Right kidney (tissue), 9 donors: ENCODE data around the gene SLC46A1.
"Not testable (repeated sequence)": the region's sequence is repeated elsewhere in the genome, so short reads cannot be mapped to it uniquely, and the experiment has no call there.

ENCODE experiments used
- DNase-seq: peaks from one replicate; pipeline ENCODE4 v3.0.0-alpha.2; 2016
- long read RNA-seq, 8 donors: transcript quantifications; one replicate each; lab custom pipeline, GENCODE V29; 2026

SLC46A1 gene
- long read RNA-seq, donor 1, full-length matches to known transcripts = 12 of 12 reads
- long read RNA-seq, donor 1, partial matches to known transcripts = 0 of 12 reads
- long read RNA-seq, donor 1, other reads (novel, unspliced or antisense) = 0 of 12 reads
- long read RNA-seq, donor 2, full-length matches to known transcripts = 4 of 4 reads
- long read RNA-seq, donor 2, partial matches to known transcripts = 0 of 4 reads
- long read RNA-seq, donor 2, other reads (novel, unspliced or antisense) = 0 of 4 reads
- long read RNA-seq, donor 3, full-length matches to known transcripts = 11 of 11 reads
- long read RNA-seq, donor 3, partial matches to known transcripts = 0 of 11 reads
- long read RNA-seq, donor 3, other reads (novel, unspliced or antisense) = 0 of 11 reads
- long read RNA-seq, donor 4, full-length matches to known transcripts = 18 of 18 reads
- long read RNA-seq, donor 4, partial matches to known transcripts = 0 of 18 reads
- long read RNA-seq, donor 4, other reads (novel, unspliced or antisense) = 0 of 18 reads
- long read RNA-seq, donor 5, transcript SLC46A1-209 (1 exons, 528 nt) = major isoform, 7 of 7 reads
- long read RNA-seq, donor 5, partial matches to known transcripts = 0 of 7 reads
- long read RNA-seq, donor 5, other reads (novel, unspliced or antisense) = 0 of 7 reads
- long read RNA-seq, donor 6, full-length matches to known transcripts = 8 of 8 reads
- long read RNA-seq, donor 6, partial matches to known transcripts = 0 of 8 reads
- long read RNA-seq, donor 6, other reads (novel, unspliced or antisense) = 0 of 8 reads
- long read RNA-seq, donor 7 = 0 reads
- long read RNA-seq, donor 8, full-length matches to known transcripts = 13 of 13 reads
- long read RNA-seq, donor 8, partial matches to known transcripts = 0 of 13 reads
- long read RNA-seq, donor 8, other reads (novel, unspliced or antisense) = 0 of 13 reads

DNA sequence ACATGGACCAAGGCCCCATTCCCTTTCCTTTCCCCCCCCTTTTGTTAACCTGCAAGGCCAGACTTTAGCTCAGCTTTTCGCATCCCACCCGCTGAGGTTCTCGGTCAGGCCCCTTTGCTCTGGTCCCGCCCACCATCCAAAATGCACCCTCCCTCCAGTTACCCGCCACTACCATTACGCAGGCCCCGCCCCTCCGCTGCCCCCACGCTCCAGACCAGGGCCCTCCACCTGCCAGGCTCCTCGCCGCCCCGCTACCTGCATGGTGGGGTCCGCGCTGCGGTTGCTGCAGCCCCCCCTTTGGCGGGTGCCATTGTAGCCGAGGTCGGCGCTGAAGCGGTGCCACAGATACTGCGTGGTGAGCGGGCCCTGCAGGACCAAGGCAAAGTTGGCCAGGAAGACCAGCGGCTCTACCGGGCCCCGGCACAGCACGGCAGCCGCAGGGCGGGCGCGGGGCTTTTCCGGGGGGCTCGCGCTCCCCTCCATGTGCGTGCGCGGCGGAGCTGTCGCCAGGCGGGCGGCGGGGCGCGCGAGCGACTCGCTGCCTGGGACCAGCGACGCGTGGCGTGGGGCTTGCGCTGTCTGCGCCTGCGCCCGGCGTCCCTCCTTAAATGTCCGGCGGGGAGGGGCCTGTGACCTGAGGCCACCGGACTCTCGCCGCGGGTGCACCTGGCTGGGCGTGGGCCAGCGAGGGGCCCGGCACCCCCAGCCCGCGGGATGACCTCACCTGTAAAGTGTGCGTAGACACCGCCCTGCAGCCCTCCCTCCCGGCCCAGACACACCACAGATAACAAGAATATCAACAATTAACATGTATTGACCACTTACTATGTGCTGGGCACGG is at the start of gene SLC46A1:
Gene SLC46A1 (minus strand): TSS at position 581 of the 841 bp plus-strand sequence. CDS start 98 bp downstream, at position 483.
- peak; percentile 82 for DNase-seq

GRCh38 chr17:28449859-28450258 is 43.8 kb upstream of the SLC46A1 start:
- no peak for DNase-seq

DNA sequence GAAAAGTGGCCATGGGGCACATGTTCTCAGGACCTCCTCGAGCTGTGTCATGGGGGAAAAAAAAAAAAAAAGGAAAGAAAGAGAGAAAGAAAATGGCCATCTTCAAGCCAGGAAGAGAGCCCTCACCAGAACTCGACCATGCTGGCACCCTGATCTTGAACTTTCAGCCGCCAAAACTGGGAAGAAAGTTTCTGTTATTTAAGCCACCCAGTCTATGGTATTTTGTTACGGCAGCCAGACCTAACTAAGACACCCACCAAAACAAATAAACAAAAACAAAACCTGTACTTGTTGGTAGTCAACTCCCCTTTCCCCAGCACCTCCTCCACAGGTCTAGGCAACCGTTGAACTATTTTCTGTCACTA is 41.4 kb upstream of the SLC46A1 start:
- no peak for DNase-seq

- no peak for DNase-seq
Observed at GRCh38 chr17:28446716-28447395, 40.8 kb upstream of the SLC46A1 start.

DNA sequence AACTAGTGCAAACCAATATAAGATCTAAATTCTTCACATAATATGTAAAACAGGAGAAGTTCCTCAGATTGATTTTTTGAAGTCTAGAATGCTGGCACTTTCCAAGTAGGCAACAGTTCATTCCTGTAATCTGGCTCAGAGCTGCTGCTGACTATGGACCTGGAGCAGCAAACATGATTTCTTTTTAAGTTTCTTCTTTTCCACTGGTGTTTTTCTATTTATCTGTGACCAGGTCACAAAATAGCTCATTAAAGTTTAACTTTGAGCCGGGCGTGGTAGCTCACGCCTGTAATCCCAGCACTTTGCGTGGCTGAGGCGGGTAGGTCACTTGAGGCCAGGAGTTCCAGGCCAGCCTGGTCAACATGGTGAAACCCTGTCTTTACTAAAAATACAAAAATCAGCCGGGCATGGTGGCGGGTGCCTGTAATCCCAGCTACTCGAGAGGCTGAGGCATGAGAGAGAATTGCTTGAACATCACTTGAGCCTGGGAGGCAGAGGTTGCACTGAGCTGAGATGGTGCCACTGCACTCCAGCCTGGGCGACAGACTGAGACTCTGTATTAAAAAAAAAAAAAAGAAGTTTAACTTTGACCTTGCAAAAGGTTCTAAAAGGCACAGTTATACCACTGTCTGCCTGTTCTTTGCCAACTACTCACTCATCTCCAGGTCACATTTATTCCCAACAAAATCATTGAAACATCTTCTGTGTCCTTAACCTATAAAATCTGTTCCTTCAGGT is 38.1 kb upstream of the SLC46A1 start:
- DNase-seq = no peak

DNA sequence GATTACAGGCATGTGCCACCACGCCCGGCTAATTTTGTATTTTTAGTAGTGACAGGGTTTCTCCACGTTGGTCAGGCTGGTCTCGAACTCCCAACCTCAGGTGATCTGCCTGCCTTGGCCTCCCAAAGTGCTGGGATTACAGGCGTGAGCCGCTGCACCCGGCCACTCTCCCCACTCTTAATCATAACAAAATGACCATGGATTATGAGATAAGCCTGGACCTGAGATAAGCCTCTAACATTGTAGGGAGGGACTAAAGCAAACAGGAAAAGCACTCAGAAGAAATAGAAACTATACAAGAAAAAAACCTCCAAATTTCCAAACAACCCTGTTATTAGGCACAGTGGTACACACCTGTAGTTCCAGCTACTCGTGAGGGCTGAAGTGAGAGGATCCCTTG is 28.3 kb upstream of the SLC46A1 start:
- not testable (repeated sequence) for DNase-seq

DNA sequence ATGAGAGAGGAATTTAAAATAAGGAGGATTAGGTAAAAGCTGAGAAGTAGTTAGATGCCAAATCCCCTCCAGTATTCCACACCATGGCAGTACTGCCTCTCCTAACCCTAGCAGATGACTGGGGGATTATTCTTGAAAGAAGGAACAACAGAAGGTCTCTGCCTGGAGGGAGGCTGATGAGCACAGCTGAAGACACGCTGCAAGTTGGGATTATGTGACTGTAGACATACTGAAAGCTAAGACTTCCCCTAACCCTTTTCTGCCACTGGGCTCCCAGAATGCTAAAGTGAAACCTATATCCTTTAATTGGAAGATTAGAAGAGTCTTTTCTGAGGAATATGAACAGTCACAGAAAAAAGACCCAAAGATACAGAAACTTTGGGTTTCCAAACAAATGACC is 27.7 kb upstream of the SLC46A1 start:
- no peak for DNase-seq

DNA sequence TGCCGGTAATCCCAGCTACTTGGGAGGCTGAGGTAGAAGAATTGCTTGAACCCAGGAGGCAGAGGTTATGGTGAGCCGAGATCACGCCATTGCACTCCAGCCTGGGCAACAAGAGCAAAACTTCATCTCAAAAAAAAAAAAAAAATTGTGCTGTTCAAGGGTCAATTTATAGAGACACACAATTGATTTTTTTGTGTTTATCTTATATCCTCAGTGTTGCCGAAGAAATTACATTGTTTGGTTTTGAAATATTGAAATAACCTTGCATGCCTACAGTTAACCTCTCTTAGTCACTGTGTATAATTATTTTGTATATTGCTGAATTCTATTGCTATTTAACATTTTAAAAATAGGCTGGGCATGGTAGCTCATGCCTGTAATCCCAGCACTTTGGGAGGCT is 22.0 kb upstream of the SLC46A1 start:
- not testable (repeated sequence) for DNase-seq

DNA sequence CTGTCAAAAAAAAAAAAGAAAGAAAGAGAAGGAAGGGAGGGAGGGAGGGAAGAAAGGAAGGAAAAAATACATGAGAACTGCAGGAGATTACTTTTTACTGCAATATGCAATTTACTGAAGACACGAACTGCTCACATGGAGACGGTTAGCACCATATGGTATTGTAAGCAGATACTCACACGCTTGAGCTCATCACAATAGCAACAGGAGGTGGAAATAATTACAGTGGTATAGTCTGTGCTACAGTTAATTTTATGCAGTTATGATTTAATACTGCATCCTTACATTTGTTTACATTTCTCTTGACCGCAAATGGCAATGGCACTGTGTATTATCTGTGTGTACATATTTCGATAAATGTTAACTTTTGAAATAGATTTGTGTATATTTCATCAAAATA is 21.4 kb upstream of the SLC46A1 start:
- DNase-seq = no peak

GRCh38 chr17:28426081-28426519 is 20.1 kb upstream of the SLC46A1 start:
- DNase-seq = no peak

DNA sequence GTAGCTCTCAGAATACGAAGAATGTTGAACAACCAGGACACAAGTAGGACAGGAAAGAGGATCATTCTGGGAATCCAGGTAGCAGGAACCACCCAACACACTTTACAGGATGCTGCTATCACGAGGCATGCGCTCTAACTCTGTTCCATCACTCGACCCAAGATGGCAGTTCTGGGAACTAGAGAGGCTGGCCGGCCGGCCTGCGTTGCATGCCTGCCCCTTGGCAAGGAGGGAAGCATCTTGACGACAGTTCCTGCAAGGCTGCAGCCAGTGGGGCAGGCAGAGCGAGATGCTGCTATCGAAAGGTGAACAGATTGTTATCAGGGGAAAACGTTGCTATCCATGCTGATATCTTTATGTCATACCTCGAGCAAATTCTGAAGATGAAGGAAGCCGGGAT is 19.2 kb upstream of the SLC46A1 start:
- DNase-seq = no peak

DNA sequence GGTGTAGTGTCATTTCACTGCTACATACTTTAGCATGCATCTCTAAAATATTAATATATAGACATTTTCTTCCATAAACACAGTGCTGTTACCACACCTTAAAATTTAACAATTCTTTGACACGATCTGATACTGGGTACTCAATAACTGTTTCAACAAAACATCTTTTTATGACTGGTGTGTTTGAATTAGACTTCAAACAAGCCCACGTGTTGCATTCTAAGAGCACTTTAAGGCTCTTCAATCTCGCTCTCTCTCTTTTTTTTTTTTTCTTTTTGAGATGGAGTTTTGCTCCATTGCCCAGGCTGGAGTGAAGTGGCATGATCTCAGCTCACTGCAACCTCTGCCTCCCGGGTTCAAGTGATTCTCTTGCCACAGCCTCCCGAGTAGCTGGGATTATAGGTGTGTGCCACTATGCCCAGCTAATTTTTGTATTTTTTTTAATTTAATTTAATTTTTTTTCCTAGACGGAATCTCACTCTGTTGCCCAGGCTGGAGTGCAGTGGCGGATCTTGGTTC is 15.8 kb upstream of the SLC46A1 start:
- no peak for DNase-seq

DNA sequence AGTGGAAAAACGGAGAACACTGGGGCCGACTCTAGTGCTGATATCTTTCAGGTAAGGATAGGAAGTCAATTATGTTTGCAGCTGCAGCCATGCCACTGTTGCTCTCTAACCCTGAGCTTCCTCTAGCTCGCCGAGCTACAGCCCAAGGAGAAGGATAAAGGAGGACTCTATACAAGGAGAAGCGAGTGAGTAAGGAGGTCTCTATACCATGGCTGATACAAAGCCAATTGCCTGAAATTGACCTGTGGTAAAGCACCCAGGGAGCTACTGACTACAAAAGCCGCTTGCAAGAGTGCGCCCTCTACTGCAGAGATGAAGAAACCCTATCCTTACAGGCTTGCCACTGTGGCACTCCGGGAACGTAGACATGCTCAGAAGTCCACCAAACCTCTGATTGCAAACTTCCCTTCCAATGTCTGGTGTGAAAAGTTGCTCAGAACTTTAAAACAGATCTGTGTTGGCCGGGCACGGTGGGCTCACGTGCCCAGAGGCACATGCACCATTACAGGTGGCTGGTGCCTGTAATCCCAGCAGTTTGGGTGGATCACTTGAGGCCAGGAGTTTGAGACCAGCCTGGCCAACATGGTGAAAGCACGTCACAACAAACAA is 10.8 kb upstream of the SLC46A1 start:
- DNase-seq = no peak

- no peak for DNase-seq
Observed at GRCh38 chr17:28415886-28416285, 9.9 kb upstream of the SLC46A1 start.

DNA sequence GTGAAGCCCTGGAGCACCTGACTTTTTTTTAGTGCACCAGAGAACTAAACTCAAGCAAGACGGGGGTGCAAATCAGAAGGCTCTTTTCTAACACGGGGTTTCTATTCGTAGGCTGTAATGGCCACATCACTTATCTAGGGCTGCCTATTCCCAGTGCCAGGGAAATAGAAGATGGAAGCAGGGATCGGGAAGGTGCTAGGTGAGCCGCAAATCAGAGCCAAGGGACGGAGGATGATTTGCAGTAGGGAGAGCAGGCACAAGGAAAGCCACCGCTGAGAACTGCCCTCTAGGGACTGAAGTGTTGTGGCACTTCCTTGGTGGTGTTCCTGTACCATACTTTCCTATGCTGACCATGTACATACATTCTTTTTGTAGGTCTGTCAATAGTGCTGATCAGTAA is 7.8 kb upstream of the SLC46A1 start:
- DNase-seq = no peak

- DNase-seq = no peak
Observed at GRCh38 chr17:28412099-28412498, 6.1 kb upstream of the SLC46A1 start.

DNA sequence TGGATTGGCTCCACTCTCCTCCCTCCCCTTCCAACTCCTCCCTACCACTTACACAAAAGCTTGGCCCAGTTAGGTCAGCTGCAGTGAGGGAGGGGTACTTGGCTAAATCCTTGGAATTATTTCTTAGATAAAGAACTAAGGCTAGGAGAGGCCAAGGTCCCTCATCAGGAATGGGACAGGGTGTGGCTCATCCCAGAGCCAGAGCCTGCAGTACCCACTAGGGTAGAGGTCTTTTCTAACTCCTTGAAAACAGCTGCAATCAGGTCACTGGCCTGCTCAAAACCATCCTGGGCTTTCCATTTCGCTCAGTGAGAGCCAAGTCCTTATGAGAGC is 1.9 kb upstream of the SLC46A1 start:
- DNase-seq = no peak

DNA sequence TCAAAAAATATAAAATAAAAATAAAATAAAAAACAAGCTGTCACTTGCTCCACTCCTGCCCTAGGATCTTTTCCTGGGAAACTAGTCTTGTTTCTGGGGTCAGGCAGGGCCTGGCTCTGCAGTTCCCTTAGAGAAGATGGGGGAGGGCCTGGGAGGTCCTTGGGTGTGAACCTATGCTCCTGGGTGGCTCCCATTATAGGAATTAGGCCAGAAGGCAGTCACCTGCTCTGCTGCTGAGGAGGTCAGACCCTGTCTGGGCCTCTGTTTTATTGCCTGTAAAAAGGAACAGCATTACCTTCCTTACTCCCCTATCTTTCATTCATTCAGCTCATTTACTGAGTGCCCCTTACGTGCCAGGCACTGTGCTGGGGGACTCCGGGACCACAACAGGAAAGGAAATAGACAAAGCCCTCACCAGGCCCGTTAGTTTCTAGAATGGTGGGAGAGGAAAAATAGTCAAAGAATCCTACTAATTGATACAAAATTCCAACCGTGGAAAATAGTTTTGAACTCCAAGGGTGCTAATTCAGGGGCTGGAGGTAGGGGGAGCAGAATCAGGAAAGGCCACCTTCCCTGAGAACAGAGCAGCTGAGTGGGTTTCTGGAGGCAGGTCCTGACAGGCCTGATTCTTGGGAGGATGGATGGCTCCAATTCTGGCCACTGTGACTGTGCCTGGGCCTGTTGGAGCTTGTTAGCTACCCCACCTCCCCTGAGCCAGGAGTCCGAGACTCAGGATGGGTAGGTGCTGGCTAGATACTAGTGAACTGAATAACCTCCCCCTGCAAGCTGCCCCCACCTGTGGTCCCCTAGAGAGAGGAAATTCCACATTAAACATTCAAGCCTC is 1.3 kb upstream of the SLC46A1 start:
- no peak for DNase-seq

- DNase-seq = no peak
Observed at GRCh38 chr17:28406473-28406814, 432 bp upstream of the SLC46A1 start.
